ENCODE data around the gene IGSF3.
"Not testable (repeated sequence)": the region's sequence is repeated elsewhere in the genome, so short reads cannot be mapped to it uniquely, and the experiment has no call there.

IGSF3 gene

DNA sequence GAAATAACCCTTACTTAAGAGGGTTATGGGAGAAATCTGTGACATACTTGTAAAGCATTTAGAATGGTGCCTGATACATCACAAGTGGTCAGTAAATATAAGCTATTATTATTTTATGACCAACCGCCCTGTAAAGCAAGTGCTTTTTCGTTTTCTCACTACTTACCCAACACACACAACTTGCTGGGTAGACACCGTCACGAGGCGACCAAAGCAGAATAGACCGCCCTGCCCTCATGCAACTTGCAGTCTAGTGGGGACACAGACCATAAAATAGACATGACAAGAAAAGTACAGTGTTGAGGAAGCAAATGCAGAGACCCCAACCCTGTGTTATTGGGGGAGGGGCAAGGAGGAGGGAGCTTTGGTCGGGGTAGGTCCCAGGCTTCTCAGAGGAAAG, 744 bp upstream of the IGSF3 start:
- Histone ChIP-seq H3K36me3 (ENCODE audit: control insufficient read depth, insufficient read depth, low read length) (no peaks in the 10 kb centered on the region), H3K4me1 (ENCODE audit: control insufficient read depth, insufficient read depth, low read length) (peaks cover 15% of the 10 kb centered on the region), H3K4me3 (ENCODE audit: low read length) (no peak overlapping the region), H3K9me3 (ENCODE audit: control insufficient read depth, low read length) (no peaks in the 10 kb centered on the region), H3K9ac (ENCODE audit: low read length) (no peak overlapping the region), H3K27me3 (ENCODE audit: control insufficient read depth, insufficient read depth, low read length) (no peaks in the 10 kb centered on the region)

GRCh38 chr1:116667078-116667574, 407 bp downstream of the IGSF3 start:
- Histone ChIP-seq H3K4me1 (ENCODE audit: control insufficient read depth, insufficient read depth, low read length) (peaks cover 21% of the 10 kb centered on the region), H3K9ac (ENCODE audit: low read length) (peak overlapping the region; percentile 69)

DNA sequence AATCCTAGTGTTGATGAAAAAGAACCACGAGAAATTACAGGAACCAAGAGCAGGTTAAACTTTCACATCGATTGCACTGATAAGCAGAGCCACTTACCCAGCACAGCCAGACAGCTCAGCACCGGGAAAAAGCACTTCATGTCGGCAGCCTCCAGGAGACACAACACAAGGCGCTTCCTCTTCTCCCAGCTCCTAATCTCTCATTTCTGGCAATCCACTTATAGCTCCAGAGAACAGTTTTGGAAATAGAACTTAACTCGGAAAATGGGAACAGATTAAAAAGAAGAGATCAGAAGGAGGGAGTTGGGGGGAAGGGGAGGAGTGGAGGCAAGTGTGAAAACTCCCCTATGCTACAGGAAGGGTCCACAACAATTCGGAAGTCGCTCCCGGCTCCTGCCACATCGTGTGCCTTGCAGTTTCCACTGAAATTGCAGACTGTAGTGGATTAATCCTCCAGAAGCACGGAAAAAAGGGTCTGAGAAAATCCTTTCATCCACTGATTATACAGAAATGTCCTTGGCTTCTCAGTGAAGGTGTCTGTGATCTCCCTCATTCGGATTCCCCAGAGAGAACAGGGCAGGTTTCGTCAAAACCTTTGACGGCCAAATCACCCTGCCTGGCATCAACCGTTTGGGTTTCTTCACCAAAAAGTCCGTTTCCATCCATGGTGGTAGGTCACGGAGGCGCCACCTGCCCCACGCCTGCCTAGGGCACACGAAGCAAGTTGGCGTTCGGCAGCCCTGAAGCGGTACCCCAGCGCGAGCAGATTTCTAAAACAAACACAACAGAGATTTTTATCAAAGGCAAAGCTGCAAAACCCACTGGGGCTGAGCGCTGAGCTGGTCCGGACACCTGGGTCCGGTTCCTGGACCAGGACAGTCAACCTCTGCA, 1.1 kb downstream of the IGSF3 start:
- Histone ChIP-seq H3K4me1 (ENCODE audit: control insufficient read depth, insufficient read depth, low read length) (peaks cover 21% of the 10 kb centered on the region), H3K36me3 (ENCODE audit: control insufficient read depth, insufficient read depth, low read length) (no peaks in the 10 kb centered on the region), H3K27me3 (ENCODE audit: control insufficient read depth, insufficient read depth, low read length) (no peaks in the 10 kb centered on the region), H3K9me3 (ENCODE audit: control insufficient read depth, low read length) (no peaks in the 10 kb centered on the region), H3K4me3 (ENCODE audit: low read length) (peak overlapping the region; percentile 27), H3K9ac (ENCODE audit: low read length) (peak overlapping the region; percentile 69)

More at GRCh38 chr1:116667078-116667574, 407 bp downstream of the IGSF3 start:
- Histone ChIP-seq H3K36me3 (ENCODE audit: control insufficient read depth, insufficient read depth, low read length) (no peaks in the 10 kb centered on the region), H3K4me3 (ENCODE audit: low read length) (peak overlapping the region; percentile 27), H3K9me3 (ENCODE audit: control insufficient read depth, low read length) (no peaks in the 10 kb centered on the region), H3K27me3 (ENCODE audit: control insufficient read depth, insufficient read depth, low read length) (no peaks in the 10 kb centered on the region)

- Histone ChIP-seq H3K9ac (ENCODE audit: low read length) (no peak overlapping the region), H3K4me1 (ENCODE audit: control insufficient read depth, insufficient read depth, low read length) (peaks cover 21% of the 10 kb centered on the region), H3K27me3 (ENCODE audit: control insufficient read depth, insufficient read depth, low read length) (no peaks in the 10 kb centered on the region), H3K4me3 (ENCODE audit: low read length) (no peak overlapping the region), H3K9me3 (ENCODE audit: control insufficient read depth, low read length) (no peaks in the 10 kb centered on the region), H3K36me3 (ENCODE audit: control insufficient read depth, insufficient read depth, low read length) (no peaks in the 10 kb centered on the region)
These were observed 2.6 kb downstream of the IGSF3 start for GRCh38 chr1:116664978-116665371.

DNA sequence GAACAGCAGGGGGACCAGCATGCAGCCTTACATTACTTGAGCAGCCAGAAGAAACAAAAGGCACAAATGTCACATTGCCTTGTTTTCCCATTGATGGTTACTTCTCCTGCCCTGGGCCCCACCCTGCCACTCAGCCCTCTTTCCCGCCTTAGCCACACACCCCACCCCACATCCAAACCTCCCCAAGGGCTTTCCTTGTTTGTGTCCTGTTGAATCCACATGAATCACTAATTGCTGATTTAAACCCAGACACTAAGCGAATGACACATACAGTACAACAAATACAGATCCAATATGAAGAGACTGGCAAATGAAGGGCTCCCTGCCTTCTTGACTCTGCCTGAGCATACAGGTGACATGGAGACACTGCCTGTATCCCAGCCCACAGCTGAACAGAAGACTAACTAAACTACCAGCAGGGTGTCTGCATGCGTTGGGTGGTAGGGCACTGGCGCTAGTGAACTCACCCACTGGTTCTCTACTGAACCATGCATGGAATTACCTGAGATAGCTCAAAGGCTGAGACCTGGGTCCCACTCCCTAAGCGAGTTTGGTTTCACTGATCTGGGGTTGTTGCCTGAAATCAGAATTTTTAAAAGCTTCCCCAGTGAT, 3.1 kb downstream of the IGSF3 start:
- Histone ChIP-seq H3K4me1 (ENCODE audit: control insufficient read depth, insufficient read depth, low read length) (peaks cover 21% of the 10 kb centered on the region), H3K36me3 (ENCODE audit: control insufficient read depth, insufficient read depth, low read length) (no peaks in the 10 kb centered on the region), H3K4me3 (ENCODE audit: low read length) (no peak overlapping the region), H3K9me3 (ENCODE audit: control insufficient read depth, low read length) (no peaks in the 10 kb centered on the region), H3K9ac (ENCODE audit: low read length) (no peak overlapping the region), H3K27me3 (ENCODE audit: control insufficient read depth, insufficient read depth, low read length) (no peaks in the 10 kb centered on the region)

- Histone ChIP-seq H3K9me3 (ENCODE audit: control insufficient read depth, low read length) (no peaks in the 10 kb centered on the region), H3K9ac (ENCODE audit: low read length) (no peak overlapping the region), H3K27me3 (ENCODE audit: control insufficient read depth, insufficient read depth, low read length) (no peaks in the 10 kb centered on the region), H3K4me1 (ENCODE audit: control insufficient read depth, insufficient read depth, low read length) (peaks cover 21% of the 10 kb centered on the region), H3K36me3 (ENCODE audit: control insufficient read depth, insufficient read depth, low read length) (no peaks in the 10 kb centered on the region), H3K4me3 (ENCODE audit: low read length) (no peak overlapping the region)
These were observed 3.7 kb downstream of the IGSF3 start for GRCh38 chr1:116663821-116664220.

- no peaks in the 10 kb centered on the region for H3K36me3 ChIP-seq (ENCODE audit: control insufficient read depth, insufficient read depth, low read length)
- no peak overlapping the region for H3K4me3 ChIP-seq (ENCODE audit: low read length)
- H3K9me3 ChIP-seq (ENCODE audit: control insufficient read depth, low read length) = no peaks in the 10 kb centered on the region
- H3K4me1 ChIP-seq (ENCODE audit: control insufficient read depth, insufficient read depth, low read length) = peaks cover 21% of the 10 kb centered on the region
- no peak overlapping the region for H3K9ac ChIP-seq (ENCODE audit: low read length)
- no peaks in the 10 kb centered on the region for H3K27me3 ChIP-seq (ENCODE audit: control insufficient read depth, insufficient read depth, low read length)
These were observed 5.9 kb downstream of the IGSF3 start for GRCh38 chr1:116661633-116662032.

DNA sequence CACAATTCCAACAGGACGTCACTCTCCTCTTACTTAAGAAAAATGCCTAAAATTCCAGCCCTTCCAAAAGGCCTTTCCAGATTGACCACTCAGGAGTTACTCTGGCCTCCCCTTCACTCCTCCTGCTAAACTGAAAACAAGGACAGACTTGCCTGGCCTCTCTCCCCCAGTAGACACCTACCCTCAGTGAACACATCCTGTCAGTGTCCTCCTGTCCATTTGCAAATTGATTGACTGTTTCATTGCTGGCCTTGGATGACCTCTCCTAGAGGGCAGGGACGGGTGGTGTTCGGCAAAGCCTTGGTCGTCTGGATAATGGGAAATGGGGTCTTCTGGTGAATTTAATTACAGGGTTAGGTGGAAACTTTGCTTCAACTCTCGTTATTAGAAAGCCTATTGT, 8.9 kb downstream of the IGSF3 start:
- not testable (repeated sequence) for H3K27me3 ChIP-seq (ENCODE audit: control insufficient read depth, insufficient read depth, low read length); H3K9me3 ChIP-seq (ENCODE audit: control insufficient read depth, low read length); H3K4me3 ChIP-seq (ENCODE audit: low read length); H3K9ac ChIP-seq (ENCODE audit: low read length); H3K36me3 ChIP-seq (ENCODE audit: control insufficient read depth, insufficient read depth, low read length)
- H3K4me1 ChIP-seq (ENCODE audit: control insufficient read depth, insufficient read depth, low read length) = peaks cover 19% of the 10 kb centered on the region

- H3K27me3 ChIP-seq (ENCODE audit: control insufficient read depth, insufficient read depth, low read length); H3K9me3 ChIP-seq (ENCODE audit: control insufficient read depth, low read length); H3K9ac ChIP-seq (ENCODE audit: low read length); H3K4me3 ChIP-seq (ENCODE audit: low read length); H3K36me3 ChIP-seq (ENCODE audit: control insufficient read depth, insufficient read depth, low read length): not testable (repeated sequence)
- H3K4me1 ChIP-seq (ENCODE audit: control insufficient read depth, insufficient read depth, low read length) = peaks cover 11% of the 10 kb centered on the region
These were observed 9.7 kb downstream of the IGSF3 start for GRCh38 chr1:116657836-116658235.

DNA sequence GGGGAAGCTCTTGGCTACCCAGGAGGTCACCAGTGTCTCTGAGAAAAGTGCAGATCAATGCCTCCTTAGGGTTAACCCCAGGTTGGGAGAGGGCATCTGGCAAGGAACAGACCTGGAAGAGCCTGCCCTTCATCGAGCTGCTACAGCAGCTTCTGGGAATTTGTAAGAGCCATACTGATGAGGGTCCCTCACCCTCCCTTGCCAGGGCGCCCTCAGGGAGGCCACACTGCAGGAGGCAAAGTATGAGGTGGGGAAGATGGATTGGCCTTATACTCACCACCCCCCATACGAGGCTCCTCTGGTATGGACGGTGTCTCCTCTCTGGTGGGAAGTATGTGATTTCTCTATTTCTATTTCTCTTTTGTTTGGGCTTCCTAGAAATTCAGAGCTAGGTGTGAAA, 13.2 kb downstream of the IGSF3 start:
- Histone ChIP-seq H3K4me3 (ENCODE audit: low read length) (no peak overlapping the region), H3K27me3 (ENCODE audit: control insufficient read depth, insufficient read depth, low read length) (no peaks in the 10 kb centered on the region), H3K4me1 (ENCODE audit: control insufficient read depth, insufficient read depth, low read length) (peaks cover 9% of the 10 kb centered on the region), H3K36me3 (ENCODE audit: control insufficient read depth, insufficient read depth, low read length) (no peaks in the 10 kb centered on the region), H3K9ac (ENCODE audit: low read length) (no peak overlapping the region), H3K9me3 (ENCODE audit: control insufficient read depth, low read length) (no peaks in the 10 kb centered on the region)

GRCh38 chr1:116652598-116652997, 14.9 kb downstream of the IGSF3 start:
- H3K27me3 ChIP-seq (ENCODE audit: control insufficient read depth, insufficient read depth, low read length); H3K9me3 ChIP-seq (ENCODE audit: control insufficient read depth, low read length); H3K36me3 ChIP-seq (ENCODE audit: control insufficient read depth, insufficient read depth, low read length); H3K9ac ChIP-seq (ENCODE audit: low read length); H3K4me3 ChIP-seq (ENCODE audit: low read length): not testable (repeated sequence)
- H3K4me1 ChIP-seq (ENCODE audit: control insufficient read depth, insufficient read depth, low read length) = peaks cover 24% of the 10 kb centered on the region

DNA sequence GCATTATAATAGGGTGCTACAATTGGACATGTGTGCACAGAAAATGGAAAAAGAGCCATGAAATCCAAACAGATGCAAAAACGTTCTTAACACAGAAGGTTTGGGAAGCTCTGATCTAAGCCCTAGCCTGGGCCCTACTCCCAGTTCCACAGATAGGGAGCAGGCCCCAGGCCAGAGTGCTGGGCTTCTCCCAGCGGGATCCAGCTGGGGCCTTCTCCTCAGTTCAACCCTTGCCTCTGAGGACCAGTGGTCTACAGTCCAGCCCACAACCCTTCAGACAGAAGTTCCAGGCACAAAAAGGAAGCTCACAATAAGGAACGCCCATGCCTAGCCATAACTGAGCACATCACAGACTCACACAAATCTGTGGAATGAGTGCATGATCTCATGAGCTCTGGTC, 16.8 kb downstream of the IGSF3 start:
- not testable (repeated sequence) for H3K4me3 ChIP-seq (ENCODE audit: low read length); H3K27me3 ChIP-seq (ENCODE audit: control insufficient read depth, insufficient read depth, low read length); H3K9ac ChIP-seq (ENCODE audit: low read length); H3K36me3 ChIP-seq (ENCODE audit: control insufficient read depth, insufficient read depth, low read length); H3K9me3 ChIP-seq (ENCODE audit: control insufficient read depth, low read length)
- H3K4me1 ChIP-seq (ENCODE audit: control insufficient read depth, insufficient read depth, low read length) = peaks cover 30% of the 10 kb centered on the region

Data from mucosa of stomach (tissue), 1 donor.